ENCODE measurements around the gene SSH3.

- no peak for TF ChIP-seq POLR2A (IDR thresholded peaks at IDR 0.05)
- no peak for TF ChIP-seq CTCF (IDR thresholded peaks at IDR 0.05 in 8 of 11, conservative IDR thresholded peaks at IDR 0.05 in 3 of 11)
- TF ChIP-seq POLR2AphosphoS5 (IDR thresholded peaks at IDR 0.05): peak in 1 of 3 donors; percentile 17
Measured at GRCh38 chr11:67311556-67312082, 8.3 kb downstream of the SSH3 start.

Data from spleen (tissue), 7 donors.